ENCODE results near the gene PCAT7.
"Not testable (repeated sequence)": the region's sequence is repeated elsewhere in the genome, so short reads cannot be mapped to it uniquely, and the experiment has no call there.

Gene PCAT7

GRCh38 chr9:94554439-94555331 lies at the start of gene PCAT7:
TSS of gene PCAT7 (plus strand) at chr9:94555083.
- peak; percentile 64 for DNase-seq

GRCh38 chr9:94506370-94506769 lies 48.5 kb upstream of the PCAT7 start:
- not testable (repeated sequence) for DNase-seq

GRCh38 chr9:94507531-94508258 lies 47.2 kb upstream of the PCAT7 start:
- DNase-seq, result no peak

GRCh38 chr9:94511134-94511954 lies 43.5 kb upstream of the PCAT7 start:
- no peak for DNase-seq

- DNase-seq, result no peak
These were observed 43.0 kb upstream of the PCAT7 start for GRCh38 chr9:94511955-94512265.

GRCh38 chr9:94514722-94515121 lies 40.2 kb upstream of the PCAT7 start:
- DNase-seq, result no peak

DNA sequence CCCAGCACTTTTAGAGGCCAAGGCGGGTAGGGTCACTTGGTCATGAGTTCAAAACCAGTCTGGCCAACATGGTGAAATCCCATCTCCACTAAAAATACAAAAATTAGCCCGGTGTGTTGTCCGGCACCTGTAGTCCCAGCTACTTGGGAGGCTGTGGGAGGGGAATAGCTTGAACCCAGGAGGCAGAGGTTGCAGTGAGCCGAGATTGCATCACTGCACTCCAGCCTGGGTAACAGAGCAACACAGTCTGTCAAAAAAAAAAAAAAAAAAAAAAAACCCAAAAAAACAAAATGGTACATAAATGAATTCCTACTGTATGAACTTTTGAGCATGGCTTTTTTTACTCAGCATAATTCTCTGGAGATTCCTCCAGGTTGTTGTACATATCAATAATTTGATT lies 37.6 kb upstream of the PCAT7 start:
- no peak for DNase-seq

- DNase-seq, result no peak
These were observed 29.4 kb upstream of the PCAT7 start for GRCh38 chr9:94525396-94526035.

DNA sequence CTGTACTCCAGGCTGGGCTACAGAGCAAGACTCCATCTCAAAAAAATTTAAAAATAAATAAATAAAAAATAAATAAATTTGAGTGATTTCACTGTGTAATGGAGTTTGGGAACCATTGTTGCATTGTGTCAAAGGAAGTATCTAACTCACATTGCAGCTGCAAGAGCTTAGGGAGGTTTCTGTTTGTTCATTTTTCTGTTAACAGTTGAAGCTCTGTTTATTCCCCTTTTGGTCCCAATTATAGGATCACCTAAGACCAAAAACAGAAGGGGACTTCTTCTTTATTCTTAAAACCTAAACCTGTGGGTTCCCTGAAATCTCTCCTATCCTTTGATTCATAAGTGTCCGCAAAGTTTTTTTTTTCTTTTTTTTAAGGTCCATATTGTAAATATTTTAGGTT lies 28.6 kb upstream of the PCAT7 start:
- DNase-seq, result no peak

GRCh38 chr9:94526951-94527350 lies 27.9 kb upstream of the PCAT7 start:
- DNase-seq, result no peak

- no peak for DNase-seq
These were observed 26.0 kb upstream of the PCAT7 start for GRCh38 chr9:94528886-94529285.

DNA sequence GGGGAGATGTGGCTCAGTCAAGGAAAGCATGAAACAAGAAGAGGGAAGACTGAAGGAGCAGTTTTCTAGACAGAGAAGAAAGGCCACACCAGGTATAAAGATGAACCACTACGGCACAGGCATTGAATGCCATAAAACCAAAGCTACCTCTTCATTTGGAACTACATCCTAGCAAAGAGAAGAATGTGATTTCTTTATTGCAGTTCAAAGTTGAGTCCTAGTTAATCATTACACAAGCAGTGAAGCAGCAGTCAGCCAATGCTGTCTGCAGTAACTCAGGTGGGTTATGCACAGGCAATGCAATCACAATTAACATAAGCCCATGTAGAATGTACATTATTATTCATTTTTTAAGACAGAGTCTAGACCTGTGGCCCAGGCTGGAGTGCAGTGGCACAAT lies 21.7 kb upstream of the PCAT7 start:
- DNase-seq, result no peak

DNA sequence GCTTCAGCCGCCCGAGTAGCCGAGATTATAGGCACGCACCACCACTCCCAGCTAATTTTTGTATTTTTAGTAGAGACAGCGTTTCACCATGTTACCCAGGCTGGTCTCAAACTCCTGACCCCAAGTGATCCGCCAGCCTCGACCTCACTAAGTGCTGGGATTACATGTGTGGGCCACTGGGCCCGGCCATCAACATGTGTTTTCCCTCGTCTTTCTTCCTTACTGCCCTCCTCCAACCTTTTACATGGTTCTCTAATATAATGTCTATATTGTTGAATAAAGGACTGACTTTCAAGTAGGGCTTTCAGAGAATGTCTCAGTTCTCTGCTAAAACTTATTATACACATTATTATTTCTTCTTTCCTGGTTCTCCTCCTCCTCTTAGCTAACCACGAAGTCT lies 21.3 kb upstream of the PCAT7 start:
- DNase-seq, result no peak

- DNase-seq, result no peak
These were observed 20.0 kb upstream of the PCAT7 start for GRCh38 chr9:94534901-94535300.

DNA sequence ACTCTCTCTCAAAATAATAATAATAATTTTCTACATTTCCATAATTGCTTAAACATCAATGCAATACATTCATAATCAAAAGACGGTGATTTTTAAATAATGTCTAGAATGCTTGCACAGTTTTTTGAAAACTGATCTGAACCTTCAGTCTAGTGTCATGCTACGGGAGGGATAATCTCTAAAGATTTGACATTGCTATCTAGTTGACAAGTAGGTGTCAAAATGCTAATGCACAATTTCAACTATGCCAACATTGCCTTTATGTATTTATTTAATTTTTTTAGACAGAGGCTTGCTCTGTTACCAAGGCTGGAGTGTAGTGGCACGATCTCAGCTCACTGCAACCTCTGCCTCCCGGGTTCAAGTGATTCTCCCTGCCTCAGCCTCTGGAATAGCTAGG lies 16.0 kb upstream of the PCAT7 start:
- no peak for DNase-seq

- DNase-seq, result not testable (repeated sequence)
These were observed 10.5 kb upstream of the PCAT7 start for GRCh38 chr9:94544335-94544734.

- DNase-seq, result no peak
These were observed 8.9 kb upstream of the PCAT7 start for GRCh38 chr9:94545940-94546339.

GRCh38 chr9:94553029-94553938 lies 1.6 kb upstream of the PCAT7 start:
- DNase-seq, result no peak

- no peak for DNase-seq
These were observed 825 bp upstream of the PCAT7 start for GRCh38 chr9:94554078-94554438.

DNA sequence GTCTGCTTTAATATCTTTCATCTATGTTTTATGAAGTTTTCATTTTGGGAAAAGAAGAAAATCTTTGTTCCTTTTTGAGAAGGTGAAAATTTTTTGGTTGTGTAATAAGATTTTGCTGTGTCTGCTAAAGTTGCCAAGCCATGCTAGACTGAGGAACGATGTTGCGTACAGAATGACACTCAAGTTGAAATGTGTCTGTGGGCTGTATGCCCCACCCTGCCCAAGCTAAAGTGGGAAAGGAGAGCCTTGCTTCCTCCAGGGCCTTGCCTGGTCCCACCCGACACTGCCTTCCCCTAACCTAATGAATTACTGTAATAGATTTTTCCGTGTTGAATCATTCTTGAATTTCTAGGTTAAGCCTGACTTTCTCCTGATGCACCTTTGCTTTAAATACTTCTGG lies 2.5 kb downstream of the PCAT7 start:
- no peak for DNase-seq

DNA sequence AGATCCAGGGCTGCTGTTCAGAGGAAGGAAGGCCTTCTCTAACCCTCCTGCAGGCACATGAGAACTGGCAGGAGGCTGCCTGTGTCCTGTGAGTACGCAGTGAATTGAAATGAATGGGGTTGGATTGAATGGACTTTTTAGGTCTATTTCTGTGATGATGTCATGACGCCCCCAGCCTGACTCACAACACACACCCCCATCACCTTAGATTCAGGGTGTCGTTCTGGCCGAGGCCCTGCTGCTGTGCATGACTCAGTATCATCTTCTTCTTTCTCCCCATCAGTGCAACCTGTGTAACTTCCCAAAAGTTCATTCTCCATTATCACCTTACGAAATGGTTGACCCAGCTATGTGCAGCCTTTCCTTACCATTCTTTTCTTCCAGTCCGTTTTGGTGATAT lies 5.4 kb downstream of the PCAT7 start:
- no peak for DNase-seq

DNA sequence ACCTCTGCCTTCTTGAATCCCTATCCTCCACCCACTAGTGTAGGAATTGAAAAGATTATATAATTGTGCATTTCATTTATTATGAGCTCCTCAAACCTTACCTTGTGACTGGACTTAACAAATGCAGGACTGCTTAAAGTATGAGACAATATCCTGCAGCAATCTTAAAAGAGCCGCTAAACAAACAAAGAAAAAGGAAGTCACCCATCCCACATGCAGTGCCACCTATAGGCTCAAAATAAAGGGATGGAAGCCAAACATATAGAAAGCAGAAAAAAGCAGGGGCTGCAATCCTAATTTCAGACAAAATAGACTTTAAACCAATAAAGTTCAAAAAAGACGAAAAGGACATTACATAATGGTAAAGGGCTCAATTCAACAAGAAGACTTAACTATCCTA lies 8.7 kb downstream of the PCAT7 start:
- no peak for DNase-seq
